ENCODE results near the gene FMN2.

Gene FMN2

GRCh38 chr1:240280560-240281322 lies 189.1 kb downstream of the FMN2 start:
- no peak for DNase-seq (ENCODE audit: low read depth)
- no peak overlapping the region for H3K4me3 ChIP-seq (ENCODE audit: low read depth, low read length)
- TF ChIP-seq CTCF (conservative IDR thresholded peaks at IDR 0.05; ENCODE audit: low read depth, low read length), result no peak

GRCh38 chr1:240282061-240282830 lies 190.6 kb downstream of the FMN2 start:
- H3K4me3 ChIP-seq (ENCODE audit: low read depth, low read length), result no peak overlapping the region
- no peak for DNase-seq (ENCODE audit: low read depth)
- TF ChIP-seq CTCF (conservative IDR thresholded peaks at IDR 0.05; ENCODE audit: low read depth, low read length), result no peak

GRCh38 chr1:240284656-240285414 lies 193.2 kb downstream of the FMN2 start:
- DNase-seq (ENCODE audit: low read depth), result no peak
- no peak overlapping the region for H3K4me3 ChIP-seq (ENCODE audit: low read depth, low read length)
- no peak for TF ChIP-seq CTCF (conservative IDR thresholded peaks at IDR 0.05; ENCODE audit: low read depth, low read length)

GRCh38 chr1:240285540-240285939 lies 193.9 kb downstream of the FMN2 start:
- peak; percentile 26 for DNase-seq (ENCODE audit: low read depth)
- no peak for TF ChIP-seq CTCF (conservative IDR thresholded peaks at IDR 0.05; ENCODE audit: low read depth, low read length)
- no peak overlapping the region for H3K4me3 ChIP-seq (ENCODE audit: low read depth, low read length)

- no peak for DNase-seq (ENCODE audit: low read depth)
- TF ChIP-seq CTCF (conservative IDR thresholded peaks at IDR 0.05; ENCODE audit: low read depth, low read length), result no peak
- H3K4me3 ChIP-seq (ENCODE audit: low read depth, low read length), result no peak overlapping the region
Observed at GRCh38 chr1:240287722-240288121, 196.0 kb downstream of the FMN2 start.

GRCh38 chr1:240293706-240294105 lies 202.0 kb downstream of the FMN2 start:
- no peak for TF ChIP-seq CTCF (conservative IDR thresholded peaks at IDR 0.05; ENCODE audit: low read depth, low read length)
- DNase-seq (ENCODE audit: low read depth), result no peak
- no peak overlapping the region for H3K4me3 ChIP-seq (ENCODE audit: low read depth, low read length)

All from choroid plexus epithelial cell (primary cell).